T-helper 2 cell treated with Interferon-gamma antibody and Interleukin-4, amounts not matched to agents 100 ng/mL and 5 ng/mL, for 36 hours (primary cell): Measurements from ENCODE around the gene ZBTB45. TPM values are rescaled to one million over a fixed set of nuclear protein-coding genes. Genes with fewer than 3 reads are reported as not detected.
"Not testable (repeated sequence)": the region's sequence is repeated elsewhere in the genome, so short reads cannot be mapped to it uniquely, and the experiment has no call there.

Experiments used
- intact Hi-C: fragments of 100-400 bp; cut with micrococcal nuclease; formaldehyde crosslinking; loops from one replicate; pipeline ENCODE4 v1.15.1; 2023
- total RNA-seq: library from RNA; stranded (reverse); gene quantifications from 2 replicates; pipeline ENCODE4 v1.2.3, GENCODE V29; 2022

The ZBTB45 gene
- total RNA-seq, 1 donor from 2014 or later = 17.8 TPM

DNA sequence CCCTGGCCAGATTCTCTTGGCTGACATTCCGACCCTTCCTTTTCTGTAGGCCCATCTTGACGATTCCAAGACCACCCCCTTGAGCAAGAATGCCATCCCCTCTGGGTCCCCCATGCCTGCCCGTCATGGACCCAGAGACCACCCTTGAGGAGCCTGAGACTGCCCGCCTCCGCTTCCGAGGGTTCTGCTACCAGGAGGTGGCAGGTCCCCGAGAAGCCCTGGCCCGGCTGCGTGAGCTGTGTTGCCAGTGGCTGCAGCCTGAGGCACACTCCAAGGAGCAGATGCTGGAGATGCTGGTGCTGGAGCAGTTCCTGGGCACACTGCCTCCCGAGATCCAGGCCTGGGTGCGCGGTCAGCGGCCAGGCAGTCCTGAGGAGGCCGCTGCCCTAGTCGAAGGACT lies 42.5 kb downstream of the ZBTB45 start:
- intact Hi-C loops = loop anchor here (5.0 kb wide), 1 partner anchor 150 kb away; the partner anchor contains the start of gene ZSCAN22

DNA sequence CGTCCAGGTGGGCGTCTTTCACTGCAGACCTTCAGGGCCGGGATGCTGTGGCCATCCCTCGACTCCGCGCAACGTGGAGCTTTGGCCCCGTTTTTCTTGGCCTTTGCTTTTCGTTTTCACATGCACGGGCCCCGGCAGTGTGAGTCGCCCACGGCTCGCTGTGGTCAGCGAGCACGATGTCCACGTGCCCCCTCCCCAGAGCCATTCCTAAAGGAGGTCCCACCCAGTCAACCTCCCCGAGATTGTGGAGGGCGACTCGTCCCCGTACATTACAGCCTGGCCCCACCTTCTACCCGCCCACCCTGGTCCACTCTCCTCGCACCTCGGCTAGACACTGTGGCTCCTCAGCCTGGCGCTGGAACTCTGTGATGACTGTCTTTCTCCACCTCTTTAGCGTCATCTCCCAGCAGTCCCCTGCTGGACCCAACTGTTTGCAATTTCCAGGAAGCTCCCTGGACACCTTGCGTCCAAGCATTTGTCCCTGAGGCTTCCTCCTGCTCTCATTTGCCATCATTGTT lies 43.1 kb downstream of the ZBTB45 start:
- intact Hi-C loops = loop anchor here (1.0 to 5.0 kb wide), 4 partner anchors 23 to 149 kb away; partner anchors contain the start of genes ZBTB45, ZNF324B and ZSCAN22

DNA sequence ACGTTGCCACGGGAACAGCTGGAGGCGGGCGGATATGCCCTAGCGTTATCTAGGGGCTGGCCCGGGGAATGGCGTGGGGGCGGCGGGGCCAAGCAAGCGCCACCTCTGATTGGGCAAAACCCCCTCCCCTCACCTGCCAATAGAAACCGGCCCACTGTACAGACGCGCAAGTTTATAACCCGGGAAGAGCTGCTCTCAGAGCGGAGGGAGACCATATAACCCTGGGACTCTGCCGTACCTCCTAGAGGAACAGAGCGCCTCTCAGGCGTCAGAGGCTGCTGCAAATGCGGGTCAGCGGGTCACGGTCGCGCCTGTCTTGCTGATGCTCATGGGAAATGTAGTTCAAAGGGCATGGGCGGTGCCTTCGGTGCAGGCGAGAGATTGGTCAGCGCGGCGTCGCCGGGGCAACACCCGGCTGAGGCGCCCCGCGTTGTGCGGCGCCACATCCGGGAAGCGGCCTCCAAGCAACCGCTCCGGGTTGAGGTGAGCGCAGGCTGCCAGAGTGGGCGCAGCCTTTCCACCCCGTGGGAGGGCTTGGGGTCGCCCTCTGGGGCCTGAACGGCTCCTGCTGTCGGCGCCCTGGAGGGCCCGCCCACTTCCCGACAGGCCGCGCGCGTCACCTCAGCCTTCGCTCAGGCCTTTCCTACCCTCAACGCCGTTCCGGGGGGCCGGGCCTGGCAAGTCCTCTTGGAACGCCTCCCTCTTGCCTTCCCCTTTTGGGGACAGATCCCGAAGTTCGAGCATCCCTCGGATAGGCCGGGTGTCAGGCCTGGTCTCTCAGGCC lies 43.7 kb downstream of the ZBTB45 start, which contains the start of gene ZNF446:
TSS of gene ZNF446 (plus strand) at position 639 of the 784 bp plus-strand sequence. CDS start 867 bp downstream, outside the sequence.
- intact Hi-C loops = loop anchor here (1.0 to 5.0 kb wide), 8 partner anchors 9 to 149 kb away; partner anchors contain the start of genes ZBTB45, ZNF132, ZNF324 and ZNF324B

DNA sequence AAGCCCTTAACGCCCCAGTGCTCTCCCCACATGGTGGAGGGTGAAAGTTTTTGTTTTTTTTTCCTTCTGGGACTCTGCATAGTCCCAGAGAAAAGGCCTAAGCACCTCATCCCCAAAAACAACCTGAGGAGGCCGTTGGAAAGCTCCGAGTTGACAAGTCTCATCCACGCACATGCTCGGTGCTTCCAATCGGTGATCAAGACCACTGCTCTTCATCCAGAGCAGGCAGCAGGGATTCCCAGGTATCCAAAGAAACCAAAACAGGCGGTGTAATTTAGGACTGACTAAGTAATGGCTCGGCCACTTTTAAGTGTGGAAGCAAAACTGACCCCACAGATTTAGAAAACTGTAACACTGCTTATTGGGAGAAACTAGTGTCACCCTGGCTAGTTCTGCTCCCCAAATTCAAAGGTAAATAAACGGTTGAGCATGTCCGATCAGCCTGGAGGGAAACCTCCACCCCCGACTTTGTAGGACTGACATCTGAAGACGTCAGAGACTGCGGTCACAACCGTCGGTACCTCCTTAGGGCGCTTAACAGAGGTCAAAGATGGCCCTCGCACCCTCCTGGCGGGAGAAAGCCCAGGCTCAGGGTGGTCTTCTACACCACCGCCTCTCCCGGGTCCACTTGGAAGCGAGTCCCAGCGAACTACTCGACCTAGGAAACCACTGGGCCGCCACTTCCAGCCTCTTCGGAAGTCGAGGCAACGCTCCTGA lies 44.5 kb downstream of the ZBTB45 start:
- intact Hi-C loops = loop anchor here (1.0 to 5.0 kb wide), 5 partner anchors 8 to 148 kb away; partner anchors contain the start of genes ZNF132, ZNF324, ZNF584 and ZSCAN22

DNA sequence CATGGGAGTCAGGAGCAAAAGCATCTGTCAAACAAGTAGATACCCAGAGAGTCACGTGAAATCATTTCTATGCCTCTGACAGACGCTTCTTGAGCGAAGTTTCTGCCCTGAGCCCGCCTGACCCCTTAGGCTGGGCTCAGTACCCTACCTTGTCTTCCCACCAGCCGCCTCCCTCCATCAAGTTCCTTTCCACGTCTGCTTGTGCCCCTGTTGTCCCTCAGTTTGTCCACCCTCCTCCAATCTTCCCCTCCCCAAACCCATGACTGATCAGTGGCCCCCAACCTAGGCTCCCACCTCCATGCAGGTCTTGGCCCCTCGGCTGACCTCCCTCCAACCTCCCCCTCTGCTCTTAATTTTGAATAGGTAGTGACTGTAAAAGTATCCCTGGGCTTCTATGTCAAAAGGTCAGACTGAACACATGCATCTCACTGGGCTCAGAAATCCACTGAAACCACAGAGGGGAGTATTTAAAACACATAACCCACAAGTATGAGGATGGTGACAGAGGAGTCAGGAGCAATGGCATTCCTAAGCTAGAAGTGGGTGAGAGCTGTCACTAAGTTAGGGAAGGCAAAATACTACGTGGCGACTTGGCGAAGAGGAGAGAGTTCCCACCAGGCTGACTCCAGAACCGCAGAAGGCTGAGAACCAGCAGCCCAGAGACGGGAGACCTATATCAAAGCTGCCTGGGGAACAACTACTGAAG lies 45.2 kb downstream of the ZBTB45 start:
- intact Hi-C loops = loop anchor here (2.0 kb wide), 3 partner anchors 34 to 74 kb away; partner anchors contain the start of genes ZNF132 and ZNF584

DNA sequence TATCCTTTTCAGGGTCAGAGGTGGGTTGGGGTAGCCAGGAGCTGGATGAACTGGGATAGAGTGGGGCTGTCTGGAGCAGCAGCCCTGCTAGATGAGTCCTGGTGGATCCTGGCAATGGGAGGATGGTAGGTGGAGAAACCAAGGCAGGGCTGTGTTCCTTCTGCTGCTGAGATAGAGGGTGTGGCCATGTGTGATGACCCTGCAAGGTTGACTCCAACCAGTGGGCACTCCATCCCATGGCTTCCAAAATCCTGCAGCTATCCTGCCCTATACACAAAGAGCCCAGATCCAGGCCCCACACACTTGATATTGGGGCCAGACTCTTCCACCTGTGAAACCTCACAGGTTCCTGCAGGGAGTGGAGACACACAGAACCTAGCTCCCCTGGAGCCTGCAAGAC lies 45.8 kb downstream of the ZBTB45 start:
- intact Hi-C loops = loop anchor here (2.0 kb wide), 3 partner anchors 33 to 73 kb away; partner anchors contain the start of genes ZNF132 and ZNF584

DNA sequence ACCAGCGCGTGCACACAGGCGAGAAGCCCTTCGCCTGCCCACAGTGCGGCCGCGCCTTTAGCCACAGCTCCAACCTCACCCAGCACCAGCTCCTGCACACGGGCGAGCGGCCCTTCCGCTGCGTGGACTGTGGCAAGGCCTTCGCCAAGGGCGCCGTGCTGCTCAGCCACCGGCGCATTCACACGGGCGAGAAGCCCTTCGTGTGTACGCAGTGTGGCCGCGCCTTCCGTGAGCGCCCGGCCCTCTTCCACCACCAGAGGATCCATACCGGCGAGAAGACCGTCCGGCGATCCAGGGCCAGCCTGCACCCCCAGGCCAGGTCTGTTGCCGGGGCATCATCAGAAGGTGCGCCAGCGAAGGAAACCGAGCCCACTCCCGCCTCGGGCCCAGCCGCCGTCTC lies 47.9 kb downstream of the ZBTB45 start:
- intact Hi-C loops = no loop called here

DNA sequence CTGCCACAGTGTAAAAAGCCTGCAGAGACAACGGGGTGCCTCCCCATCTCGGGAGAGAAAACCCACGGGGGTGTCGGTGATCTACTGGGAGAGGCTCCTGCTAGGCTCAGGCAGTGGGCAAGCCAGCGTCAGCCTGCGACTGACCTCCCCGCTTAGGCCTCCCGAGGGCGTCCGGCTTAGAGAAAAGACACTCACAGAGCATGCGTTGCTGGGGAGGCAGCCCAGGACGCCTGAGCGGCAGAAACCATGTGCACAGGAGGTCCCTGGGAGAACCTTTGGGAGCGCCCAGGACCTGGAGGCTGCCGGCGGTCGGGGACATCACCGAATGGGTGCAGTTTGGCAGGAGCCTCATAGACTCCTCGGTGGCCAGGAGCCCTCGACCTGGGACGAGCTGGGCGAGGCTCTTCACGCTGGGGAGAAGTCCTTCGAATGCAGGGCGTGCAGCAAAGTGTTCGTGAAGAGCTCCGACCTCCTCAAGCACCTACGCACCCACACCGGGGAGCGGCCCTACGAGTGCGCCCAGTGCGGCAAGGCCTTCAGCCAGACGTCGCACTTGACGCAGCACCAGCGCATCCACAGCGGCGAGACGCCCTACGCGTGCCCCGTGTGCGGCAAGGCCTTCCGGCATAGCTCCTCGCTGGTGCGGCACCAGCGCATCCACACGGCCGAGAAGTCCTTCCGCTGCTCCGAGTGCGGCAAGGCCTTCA lies 48.6 kb downstream of the ZBTB45 start:
- intact Hi-C loops = not testable (repeated sequence)

DNA sequence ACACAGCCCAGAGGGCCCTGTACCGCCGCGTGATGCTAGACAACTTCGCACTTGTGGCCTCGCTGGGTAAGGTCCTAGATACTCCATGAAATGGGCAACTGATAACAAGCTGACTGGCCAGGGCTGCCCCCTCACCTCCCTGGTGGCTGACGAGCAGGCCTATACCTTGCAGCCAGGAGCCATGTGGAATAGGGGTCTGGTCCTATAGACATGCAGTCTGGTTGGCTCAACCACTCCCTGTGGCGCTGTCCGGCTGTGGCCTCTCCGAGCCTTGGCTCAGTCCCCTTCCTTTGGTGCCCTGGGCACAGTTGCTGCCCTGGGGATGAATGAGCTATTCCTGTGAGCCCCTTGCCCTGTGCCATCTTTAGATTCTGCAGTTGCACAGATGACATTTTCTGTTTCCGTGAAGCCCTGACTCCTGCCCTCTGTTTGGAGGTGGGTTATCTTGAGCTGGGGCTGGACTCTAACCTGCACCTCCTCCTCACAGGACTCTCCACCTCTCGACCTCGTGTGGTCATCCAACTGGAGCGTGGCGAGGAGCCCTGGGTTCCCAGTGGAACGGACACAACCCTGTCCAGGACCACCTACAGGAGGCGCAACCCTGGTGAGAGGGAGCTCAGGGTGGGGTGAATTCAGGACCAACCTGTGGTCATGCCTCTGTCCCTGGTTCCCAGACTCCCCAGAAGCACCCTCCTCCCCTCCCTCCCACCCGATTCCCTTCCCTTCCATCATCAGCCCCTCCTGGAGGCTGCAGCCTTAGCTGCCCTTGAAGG lies 50.2 kb downstream of the ZBTB45 start:
- intact Hi-C loops = no loop called here

DNA sequence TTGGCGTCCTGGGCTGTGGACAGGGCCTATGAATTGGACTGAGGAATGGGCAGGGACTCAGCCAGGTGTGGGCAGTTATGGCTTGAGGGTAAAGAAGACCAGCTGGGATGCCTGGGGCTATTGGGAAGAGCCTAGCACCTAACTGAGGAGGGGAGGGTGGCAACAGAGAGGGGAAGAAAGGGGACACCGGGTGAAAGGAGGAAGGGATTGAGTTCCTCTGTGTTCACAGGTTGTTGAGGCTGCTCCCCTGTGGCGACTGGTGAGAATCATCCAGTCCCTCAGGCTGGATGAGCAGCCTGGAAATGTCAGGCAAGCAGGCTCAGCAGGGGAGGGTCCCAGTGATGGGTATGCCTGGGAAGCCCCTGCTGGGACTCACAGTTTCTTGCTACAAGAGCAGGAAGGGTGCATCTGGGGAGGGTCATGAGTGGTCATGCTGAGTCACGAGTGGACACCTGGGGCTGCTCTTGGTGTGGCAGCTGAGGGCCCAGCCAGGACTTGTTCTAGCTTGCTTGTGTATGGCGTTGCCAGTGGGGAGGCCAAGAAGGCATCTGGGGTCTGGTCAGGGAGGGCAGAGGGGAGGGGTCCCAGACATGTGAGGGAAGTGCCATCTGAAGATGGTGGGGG lies 51.3 kb downstream of the ZBTB45 start:
- intact Hi-C loops = no loop called here

DNA sequence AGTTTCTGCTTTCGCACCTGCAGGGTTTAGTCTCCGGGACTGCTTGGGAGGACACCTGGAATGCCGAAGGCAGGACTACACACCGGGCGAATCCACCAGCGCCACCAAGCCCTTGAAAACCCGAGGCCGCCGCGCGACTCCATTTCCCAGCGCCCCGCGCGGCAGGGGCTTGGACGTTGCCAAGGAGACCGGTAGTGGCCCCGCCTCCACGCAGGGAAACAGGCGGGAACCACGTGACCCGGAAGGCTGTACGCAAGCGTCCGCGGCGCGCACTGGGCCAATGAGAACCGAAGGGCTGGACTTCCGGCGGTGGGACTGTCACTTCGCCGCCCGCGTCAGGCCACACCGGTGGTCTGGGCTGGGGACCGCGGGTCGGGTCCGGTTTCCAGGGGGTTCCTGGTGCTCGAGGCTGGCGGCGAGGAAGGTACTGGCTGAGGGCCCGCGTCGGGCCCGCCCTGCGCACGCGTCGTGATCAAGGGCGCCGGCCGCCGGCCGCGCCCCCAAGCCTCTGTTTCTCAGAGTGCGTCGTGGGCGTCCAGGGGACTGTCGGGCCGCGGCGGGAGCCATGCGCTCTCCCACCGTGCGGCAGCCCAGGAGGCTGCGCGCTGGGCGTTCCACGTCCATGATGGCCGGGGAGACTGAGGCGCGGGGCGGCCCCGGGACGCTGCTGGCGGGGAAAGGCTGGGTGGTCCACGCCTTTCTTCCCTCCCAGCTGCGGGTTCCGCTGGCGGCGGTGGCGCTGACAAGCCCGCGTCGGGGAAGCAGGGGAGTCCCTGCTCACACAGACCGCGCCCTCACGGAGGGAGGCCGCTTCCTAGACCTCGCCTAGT lies 52.6 kb downstream of the ZBTB45 start, which contains the start of gene ZNF324:
TSS of gene ZNF324 (plus strand) at position 321 of the 830 bp plus-strand sequence. CDS start 2,106 bp downstream, outside the sequence.
- intact Hi-C loops = loop anchor here (1.0 kb wide), 6 partner anchors 8 to 106 kb away; partner anchors contain the start of genes MZF1, RPS5, ZNF132 and ZNF324B

DNA sequence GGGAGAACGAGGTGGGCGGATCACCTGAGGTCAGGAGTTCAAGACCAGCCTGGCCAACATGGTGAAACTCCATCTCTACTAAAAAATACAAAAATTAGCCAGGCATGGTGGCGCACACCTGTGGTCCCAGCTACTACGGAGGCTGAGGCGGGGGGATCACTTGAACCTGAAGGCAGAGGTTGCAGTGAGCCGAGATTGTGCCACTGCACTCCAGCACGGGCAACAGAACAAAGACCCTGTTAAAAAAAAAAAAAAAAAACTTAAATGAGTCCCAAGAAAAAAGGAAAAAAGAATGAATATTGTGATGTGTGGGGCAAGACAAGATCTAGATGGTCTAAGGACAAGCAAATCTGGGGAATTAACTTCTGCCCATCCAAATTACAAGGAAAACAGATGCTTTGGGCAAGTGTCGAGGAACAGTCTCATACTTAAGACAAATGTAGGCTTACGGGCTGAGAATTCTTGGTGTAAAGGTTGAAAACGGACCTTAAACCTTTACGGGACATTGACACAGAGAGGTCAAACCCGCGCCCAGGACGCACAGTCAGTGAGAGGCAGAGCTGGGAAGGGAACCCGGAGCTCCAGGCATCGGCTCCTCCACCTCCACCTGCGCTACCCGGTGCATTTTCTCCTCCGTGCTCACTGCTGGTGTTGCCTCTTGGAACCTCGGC lies 53.4 kb downstream of the ZBTB45 start:
- intact Hi-C loops = loop anchor here (1.0 kb wide), 2 partner anchors 15 to 79 kb away; partner anchors contain the start of genes RPS5 and ZNF324B

Other genes with a start within 250 kb of the ZBTB45 start
- 4.8 and 4.9 TPM in 2 replicates for gene ZNF8, start 240.9 kb downstream of the ZBTB45 start, total RNA-seq
- gene ERVK3-1, start 214.4 kb downstream of the ZBTB45 start, total RNA-seq = 60.7 and 68.2 TPM in 2 replicates
- 3.6 and 4.3 TPM in 2 replicates for gene ZSCAN22, start 192.8 kb downstream of the ZBTB45 start, total RNA-seq
- gene A1BG, start 166.3 kb downstream of the ZBTB45 start, total RNA-seq = 10.3 and 11.0 TPM in 2 replicates
- 0.73 and 1.1 TPM in 2 replicates for gene ZNF497, start 157.1 kb downstream of the ZBTB45 start, total RNA-seq
- 1.4 and 1.7 TPM in 2 replicates for gene ZNF837, start 138.8 kb downstream of the ZBTB45 start, total RNA-seq
- 1,063 and 1,068 TPM in 2 replicates for gene RPS5, start 132.5 kb downstream of the ZBTB45 start, total RNA-seq
- gene RNF225, start 124.2 kb downstream of the ZBTB45 start, total RNA-seq = 0.27 and 0.61 TPM in 2 replicates
- 5.5 and 5.9 TPM in 2 replicates for gene ZNF584, start 111.2 kb downstream of the ZBTB45 start, total RNA-seq
- gene ZNF132, start 79.7 kb downstream of the ZBTB45 start, total RNA-seq = 4.0 and 4.1 TPM in 2 replicates
- 11.5 and 11.8 TPM in 2 replicates for gene ZNF324B, start 68.2 kb downstream of the ZBTB45 start, total RNA-seq
- 10.1 and 11.4 TPM in 2 replicates for gene ZNF324, start 52.7 kb downstream of the ZBTB45 start, total RNA-seq
- 7.3 and 7.5 TPM in 2 replicates for gene ZNF446, start 43.5 kb downstream of the ZBTB45 start, total RNA-seq
- 13.8 and 15.3 TPM in 2 replicates for gene SLC27A5, start 7.8 kb downstream of the ZBTB45 start, total RNA-seq
- gene TRIM28, start 24.3 kb upstream of the ZBTB45 start, total RNA-seq = 508 and 517 TPM in 2 replicates
- 122 and 124 TPM in 2 replicates for gene CHMP2A, start 35.3 kb upstream of the ZBTB45 start, total RNA-seq
- 92.8 and 95.9 TPM in 2 replicates for gene UBE2M, start 38.8 kb upstream of the ZBTB45 start, total RNA-seq
- gene MZF1, start 53.5 kb upstream of the ZBTB45 start, total RNA-seq = 26.5 and 26.7 TPM in 2 replicates